Cerebellar nuclear complex (tissue), 1 donor: ENCODE measurements around the gene FOXL2.

Source experiments
- DNase-seq, 2 experiments: peaks; one replicate each; lab custom pipeline; 2025; lab: John Stamatoyannopoulos, UW

The FOXL2 gene

GRCh38 chr3:138946663-138947494 is at the start of gene FOXL2, which contains the start of gene FOXL2NB:
FOXL2 (minus strand) TSS chr3:138947137; CDS start chr3:138946722, 415 bp downstream.
FOXL2NB (plus strand) TSS chr3:138947217; CDS start chr3:138947365, 148 bp downstream.
- no peak for DNase-seq

- DNase-seq, result no peak
Observed at GRCh38 chr3:138995706-138996105, 48.8 kb upstream of the FOXL2 start.

GRCh38 chr3:138987181-138987580 is 40.2 kb upstream of the FOXL2 start:
- no peak for DNase-seq

- DNase-seq, result no peak
Observed at GRCh38 chr3:138985932-138986331, 39.0 kb upstream of the FOXL2 start.

GRCh38 chr3:138984816-138985215 is 37.9 kb upstream of the FOXL2 start:
- no peak for DNase-seq

- DNase-seq, result no peak
Observed at GRCh38 chr3:138976047-138976446, 29.1 kb upstream of the FOXL2 start.

- DNase-seq, result no peak
Observed at GRCh38 chr3:138975351-138975750, 28.4 kb upstream of the FOXL2 start.

- DNase-seq, result no peak
Observed at GRCh38 chr3:138974462-138974861, 27.5 kb upstream of the FOXL2 start.

- no peak for DNase-seq
Observed at GRCh38 chr3:138972941-138973340, 26.0 kb upstream of the FOXL2 start.

GRCh38 chr3:138971766-138972320 is 24.9 kb upstream of the FOXL2 start:
- no peak for DNase-seq

GRCh38 chr3:138964923-138965322 is 18.0 kb upstream of the FOXL2 start:
- DNase-seq, result no peak

GRCh38 chr3:138964264-138964663 is 17.3 kb upstream of the FOXL2 start:
- no peak for DNase-seq

- no peak for DNase-seq
Observed at GRCh38 chr3:138962854-138963560, 16.1 kb upstream of the FOXL2 start.

GRCh38 chr3:138960417-138960852 is 13.5 kb upstream of the FOXL2 start:
- no peak for DNase-seq

GRCh38 chr3:138950701-138951100 is 3.8 kb upstream of the FOXL2 start:
- no peak for DNase-seq

- no peak for DNase-seq
Observed at GRCh38 chr3:138950006-138950644, 3.2 kb upstream of the FOXL2 start.

GRCh38 chr3:138949445-138950005 is 2.6 kb upstream of the FOXL2 start:
- no peak for DNase-seq

GRCh38 chr3:138949002-138949418 is 2.1 kb upstream of the FOXL2 start:
- DNase-seq, result no peak

- DNase-seq, result no peak
Observed at GRCh38 chr3:138948371-138949001, 1.5 kb upstream of the FOXL2 start.

- DNase-seq, result no peak
Observed at GRCh38 chr3:138947495-138948121, 671 bp upstream of the FOXL2 start.
